GM12892 (cell line): ENCODE measurements around the gene MYO1C.

ENCODE experiments used
- DNase-seq: peaks from one replicate; pipeline ENCODE4 v3.0.0; 2011; ENCODE audit not compliant: insufficient read length
- FAIRE-seq: peaks from 2 replicates; lab custom pipeline; 2011; peaks lifted over from hg19 to GRCh38; lab: Jason Lieb, UNC
- POLR2A ChIP-seq: IDR thresholded peaks from 2 replicates; pipeline ENCODE4 v1.6.1; 2011; ENCODE audit warnings: low read depth, low read length, control low read depth
- POLR2AphosphoS5 ChIP-seq: IDR thresholded peaks from 2 replicates; pipeline ENCODE4 v1.6.1; 2011; ENCODE audit warnings: low read depth, low read length, control low read depth
- TAF1 ChIP-seq: IDR thresholded peaks from 2 replicates; pipeline ENCODE4 v1.6.1; 2011; ENCODE audit warnings: low read depth, mild to moderate bottlenecking, control low read depth, low read length, borderline replicate concordance

The MYO1C gene

GRCh38 chr17:1478418-1478817, 14.1 kb downstream of the MYO1C start:
- no peak for DNase-seq
- no peak for TF ChIP-seq POLR2A
- TF ChIP-seq TAF1 = no peak
- no peak for TF ChIP-seq POLR2AphosphoS5
- FAIRE-seq = no peak

GRCh38 chr17:1475321-1475854, 17.1 kb downstream of the MYO1C start:
- DNase-seq = no peak
- TF ChIP-seq TAF1 = no peak
- TF ChIP-seq POLR2AphosphoS5 = no peak
- TF ChIP-seq POLR2A = no peak
- FAIRE-seq = peak; percentile 27

- TF ChIP-seq TAF1 (no peak), POLR2AphosphoS5 (peak; percentile 69; the same call in 1 of the 2 replicates), POLR2A (peak; percentile 62; the same call in 1 of the 2 replicates)
- DNase-seq = peak; percentile 84
- peak; percentile 98 for FAIRE-seq
Observed at GRCh38 chr17:1474402-1475189, 17.9 kb downstream of the MYO1C start.

GRCh38 chr17:1473841-1474240, 18.6 kb downstream of the MYO1C start:
- TF ChIP-seq TAF1 (no peak), POLR2A (no peak), POLR2AphosphoS5 (no peak)
- DNase-seq (no peak), FAIRE-seq (peak; percentile 88)

- TF ChIP-seq POLR2AphosphoS5 (no peak), POLR2A (no peak), TAF1 (no peak)
- DNase-seq (no peak), FAIRE-seq (no peak)
Observed at GRCh38 chr17:1473170-1473569, 19.3 kb downstream of the MYO1C start.

GRCh38 chr17:1471911-1472821, 20.3 kb downstream of the MYO1C start:
- no peak for FAIRE-seq
- DNase-seq = no peak
- TF ChIP-seq TAF1 (no peak), POLR2AphosphoS5 (no peak), POLR2A (no peak)

GRCh38 chr17:1471490-1471889, 21.0 kb downstream of the MYO1C start:
- FAIRE-seq (no peak), DNase-seq (no peak)
- no peak for TF ChIP-seq TAF1
- TF ChIP-seq POLR2AphosphoS5 = no peak
- TF ChIP-seq POLR2A = no peak

- DNase-seq = no peak
- FAIRE-seq = no peak
- TF ChIP-seq POLR2A (no peak), POLR2AphosphoS5 (no peak), TAF1 (no peak)
Observed at GRCh38 chr17:1470755-1471462, 21.6 kb downstream of the MYO1C start.

- TF ChIP-seq TAF1 (no peak), POLR2AphosphoS5 (no peak), POLR2A (no peak)
- no peak for FAIRE-seq
Observed at GRCh38 chr17:1470071-1470754, 22.3 kb downstream of the MYO1C start.

GRCh38 chr17:1469231-1469852, 23.1 kb downstream of the MYO1C start:
- DNase-seq = no peak
- TF ChIP-seq POLR2AphosphoS5 = no peak
- no peak for FAIRE-seq

More at GRCh38 chr17:1470071-1470754, 22.3 kb downstream of the MYO1C start:
- DNase-seq = no peak
